ENCODE measurements around the gene RBPMS2.
A peak's percentile ranks its signal among the peaks of the same experiment; 100 is the strongest.
"Not testable (repeated sequence)": the region's sequence is repeated elsewhere in the genome, so short reads cannot be mapped to it uniquely, and the experiment has no call there.

The RBPMS2 gene

GRCh38 chr15:64775551-64776401 lies at the start of gene RBPMS2:
Gene RBPMS2, minus strand, starts transcription at chr15:64775589. Its CDS starts 270 bp downstream, at chr15:64775319.
- TF ChIP-seq, protein P1, sequence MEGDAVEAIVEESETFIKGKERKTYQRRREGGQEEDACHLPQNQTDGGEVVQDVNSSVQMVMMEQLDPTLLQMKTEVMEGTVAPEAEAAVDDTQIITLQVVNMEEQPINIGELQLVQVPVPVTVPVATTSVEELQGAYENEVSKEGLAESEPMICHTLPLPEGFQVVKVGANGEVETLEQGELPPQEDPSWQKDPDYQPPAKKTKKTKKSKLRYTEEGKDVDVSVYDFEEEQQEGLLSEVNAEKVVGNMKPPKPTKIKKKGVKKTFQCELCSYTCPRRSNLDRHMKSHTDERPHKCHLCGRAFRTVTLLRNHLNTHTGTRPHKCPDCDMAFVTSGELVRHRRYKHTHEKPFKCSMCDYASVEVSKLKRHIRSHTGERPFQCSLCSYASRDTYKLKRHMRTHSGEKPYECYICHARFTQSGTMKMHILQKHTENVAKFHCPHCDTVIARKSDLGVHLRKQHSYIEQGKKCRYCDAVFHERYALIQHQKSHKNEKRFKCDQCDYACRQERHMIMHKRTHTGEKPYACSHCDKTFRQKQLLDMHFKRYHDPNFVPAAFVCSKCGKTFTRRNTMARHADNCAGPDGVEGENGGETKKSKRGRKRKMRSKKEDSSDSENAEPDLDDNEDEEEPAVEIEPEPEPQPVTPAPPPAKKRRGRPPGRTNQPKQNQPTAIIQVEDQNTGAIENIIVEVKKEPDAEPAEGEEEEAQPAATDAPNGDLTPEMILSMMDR (IDR thresholded peaks at IDR 0.05; ENCODE audit: borderline replicate concordance, control extremely low read depth, extremely low read depth, insufficient read depth, missing control alignments) = no peak
- DNase-seq (ENCODE audit: low spot score) = peak; percentile 73
- in situ Hi-C loops (cut with MboI; ENCODE audit: low sequenced_read_pairs, unreplicated experiment) = no loop called here

DNA sequence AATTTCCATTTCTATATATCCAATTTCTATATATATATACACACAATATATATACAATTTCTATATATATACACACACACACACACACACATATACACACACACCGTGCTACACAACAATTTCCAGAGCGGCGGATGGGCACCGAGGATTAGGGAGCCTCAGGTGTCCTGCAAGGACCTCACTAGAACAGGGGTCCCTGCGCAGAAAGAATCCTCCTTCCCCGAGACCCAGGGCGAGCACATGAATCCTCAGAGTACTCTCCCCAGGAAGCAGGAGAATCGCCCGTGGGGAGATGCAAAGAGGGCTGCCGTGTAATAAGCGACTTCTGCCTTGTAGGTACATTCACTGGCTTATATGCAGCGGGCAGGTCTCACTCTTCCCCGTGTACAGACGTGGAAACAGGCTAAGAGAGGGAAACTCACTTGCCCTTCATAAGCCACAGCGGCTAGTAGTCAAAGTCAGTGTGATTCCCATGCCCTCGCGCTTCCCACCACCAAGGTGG lies 49.6 kb upstream of the RBPMS2 start:
- no peak for DNase-seq (ENCODE audit: low spot score)
- TF ChIP-seq, protein P1 (IDR thresholded peaks at IDR 0.05; ENCODE audit: borderline replicate concordance, control extremely low read depth, extremely low read depth, insufficient read depth, missing control alignments) = no peak
- in situ Hi-C loops (cut with MboI; ENCODE audit: low sequenced_read_pairs, unreplicated experiment) = no loop called here

DNA sequence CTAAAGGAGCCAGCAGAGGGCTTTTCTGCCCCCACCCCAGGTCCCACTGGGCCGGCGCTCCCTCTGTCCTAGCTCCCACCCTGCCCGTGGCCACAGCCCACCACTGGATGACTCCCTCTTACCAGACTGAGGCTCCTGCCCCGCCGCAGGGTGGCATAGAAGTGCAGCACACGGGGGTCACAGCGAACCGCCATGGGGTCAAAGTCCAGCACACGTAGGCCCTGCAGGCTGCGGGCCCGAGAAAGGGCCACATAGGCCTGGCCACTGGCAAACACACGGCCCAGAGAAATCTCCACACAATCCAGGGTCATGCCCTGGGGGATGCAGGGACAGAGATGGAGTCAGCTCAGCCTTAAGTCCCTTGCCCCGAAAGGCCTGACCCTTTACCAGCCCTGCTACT lies 41.1 kb upstream of the RBPMS2 start:
- TF ChIP-seq, protein P1 (IDR thresholded peaks at IDR 0.05; ENCODE audit: borderline replicate concordance, control extremely low read depth, extremely low read depth, insufficient read depth, missing control alignments) = no peak
- in situ Hi-C loops (cut with MboI; ENCODE audit: low sequenced_read_pairs, unreplicated experiment) = no loop called here
- no peak for DNase-seq (ENCODE audit: low spot score)

DNA sequence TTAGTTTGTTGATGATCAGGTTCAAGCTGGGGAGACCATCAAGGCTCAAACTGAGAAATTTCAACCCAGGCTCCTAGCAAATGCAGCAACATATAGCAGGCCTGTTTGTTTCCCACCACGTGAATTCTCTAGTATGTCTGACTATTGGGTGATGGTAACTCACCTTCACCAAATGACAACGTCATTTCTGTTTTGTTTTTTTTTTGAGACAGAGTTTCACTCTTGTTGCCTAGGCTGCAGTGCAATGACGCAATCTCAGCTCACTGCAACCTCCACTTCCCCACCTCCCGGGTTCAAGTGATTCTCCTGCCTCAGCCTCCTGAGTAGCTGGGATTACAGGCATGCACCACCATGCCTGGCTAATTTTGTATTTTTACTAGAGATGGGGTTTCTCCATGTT lies 39.6 kb upstream of the RBPMS2 start:
- in situ Hi-C loops (cut with MboI; ENCODE audit: low sequenced_read_pairs, unreplicated experiment); DNase-seq (ENCODE audit: low spot score): not testable (repeated sequence)

GRCh38 chr15:64814283-64814682 lies 38.9 kb upstream of the RBPMS2 start:
- DNase-seq (ENCODE audit: low spot score); in situ Hi-C loops (cut with MboI; ENCODE audit: low sequenced_read_pairs, unreplicated experiment): not testable (repeated sequence)

- TF ChIP-seq, protein P1 (IDR thresholded peaks at IDR 0.05; ENCODE audit: borderline replicate concordance, control extremely low read depth, extremely low read depth, insufficient read depth, missing control alignments) = no peak
- in situ Hi-C loops (cut with MboI; ENCODE audit: low sequenced_read_pairs, unreplicated experiment) = no loop called here
- peak; percentile 34 for DNase-seq (ENCODE audit: low spot score)
Observed at GRCh38 chr15:64813075-64813474, 37.7 kb upstream of the RBPMS2 start.

- TF ChIP-seq, protein P1 (IDR thresholded peaks at IDR 0.05; ENCODE audit: borderline replicate concordance, control extremely low read depth, extremely low read depth, insufficient read depth, missing control alignments) = no peak
- in situ Hi-C loops (cut with MboI; ENCODE audit: low sequenced_read_pairs, unreplicated experiment) = no loop called here
- DNase-seq (ENCODE audit: low spot score) = no peak
Observed at GRCh38 chr15:64810497-64811326, 35.3 kb upstream of the RBPMS2 start.
